GM18519 (cell line): ENCODE results near the gene ST8SIA5.
"Not testable (repeated sequence)": the region's sequence is repeated elsewhere in the genome, so short reads cannot be mapped to it uniquely, and the experiment has no call there.

Experiments used
- ATAC-seq: cut with Tn5 transposase; IDR thresholded peaks from one replicate; pipeline ENCODE4 v1.9.1; 2021; ENCODE audit warnings: mild to moderate bottlenecking, moderate library complexity; ENCODE audit not compliant: unreplicated experiment, low FRiP score

The ST8SIA5 gene

GRCh38 chr18:46756559-46757201, at the start of gene ST8SIA5:
Gene ST8SIA5, minus strand, starts transcription at chr18:46757053. Its CDS starts 545 bp downstream, at chr18:46756508.
- peak; percentile 26 for ATAC-seq

- ATAC-seq: not testable (repeated sequence)
These were observed 39.1 kb upstream of the ST8SIA5 start for GRCh38 chr18:46795945-46796344.

GRCh38 chr18:46794607-46795006, 37.8 kb upstream of the ST8SIA5 start:
- no peak for ATAC-seq

DNA sequence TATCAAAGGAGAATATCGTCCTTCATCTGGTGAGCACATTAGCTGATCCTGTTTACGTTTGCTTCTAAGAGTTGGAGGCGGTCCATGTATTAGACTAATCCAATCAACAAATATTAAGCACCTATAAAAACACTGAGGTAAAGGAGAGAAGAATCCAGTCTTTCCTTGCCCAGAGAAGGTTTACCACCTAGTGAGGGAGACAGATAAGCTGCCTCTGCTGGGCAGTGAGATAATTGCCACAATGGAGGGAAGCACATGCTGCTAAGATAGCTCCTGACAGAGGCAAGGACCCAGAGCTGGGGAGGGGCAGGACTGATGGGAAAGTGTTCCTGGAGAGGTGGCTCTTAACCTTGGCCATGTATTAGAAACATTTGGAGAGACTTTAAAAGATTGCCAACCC, 36.7 kb upstream of the ST8SIA5 start:
- no peak for ATAC-seq

GRCh38 chr18:46789088-46789487, 32.2 kb upstream of the ST8SIA5 start:
- no peak for ATAC-seq

- no peak for ATAC-seq
These were observed 30.8 kb upstream of the ST8SIA5 start for GRCh38 chr18:46787674-46788073.

DNA sequence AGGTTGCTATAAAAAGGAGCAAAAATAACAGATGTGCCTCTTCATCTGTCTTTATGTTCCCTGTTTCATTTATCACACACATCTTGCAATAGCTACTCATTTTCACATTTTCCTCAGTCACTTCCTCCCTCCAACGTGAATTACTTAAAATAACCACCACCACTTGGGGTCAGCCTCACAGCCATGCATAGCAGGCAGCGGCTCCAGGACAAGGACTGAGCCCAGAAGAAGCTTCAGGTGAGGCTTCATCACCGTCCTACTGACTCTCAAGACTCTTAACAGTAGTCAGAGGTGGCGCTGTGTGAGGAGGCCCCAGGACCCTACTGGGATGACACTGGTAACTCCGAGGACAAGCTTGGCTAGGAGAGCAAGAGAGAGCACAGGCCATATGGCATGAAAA, 15.5 kb upstream of the ST8SIA5 start:
- no peak for ATAC-seq

GRCh38 chr18:46771141-46771540, 14.3 kb upstream of the ST8SIA5 start:
- ATAC-seq: no peak

DNA sequence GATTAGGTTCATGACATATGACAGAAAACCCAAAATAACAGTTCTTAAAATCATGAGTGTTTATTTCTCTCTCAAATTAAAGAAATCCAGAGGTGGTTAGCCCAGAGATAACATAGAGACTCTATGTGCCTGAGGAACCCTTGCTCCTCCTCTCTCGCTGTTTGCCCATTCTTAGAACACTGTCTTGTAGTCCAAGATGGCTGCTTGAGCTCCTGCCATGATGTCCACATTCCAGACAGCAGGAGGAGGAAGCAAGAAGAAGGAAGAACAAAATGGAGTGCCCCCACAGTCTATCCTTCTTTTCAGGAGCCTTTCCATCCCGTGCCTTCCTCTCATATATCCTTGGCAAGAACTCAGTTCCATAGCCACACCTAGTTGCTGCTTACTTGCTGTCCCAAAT, 13.9 kb upstream of the ST8SIA5 start:
- no peak for ATAC-seq

DNA sequence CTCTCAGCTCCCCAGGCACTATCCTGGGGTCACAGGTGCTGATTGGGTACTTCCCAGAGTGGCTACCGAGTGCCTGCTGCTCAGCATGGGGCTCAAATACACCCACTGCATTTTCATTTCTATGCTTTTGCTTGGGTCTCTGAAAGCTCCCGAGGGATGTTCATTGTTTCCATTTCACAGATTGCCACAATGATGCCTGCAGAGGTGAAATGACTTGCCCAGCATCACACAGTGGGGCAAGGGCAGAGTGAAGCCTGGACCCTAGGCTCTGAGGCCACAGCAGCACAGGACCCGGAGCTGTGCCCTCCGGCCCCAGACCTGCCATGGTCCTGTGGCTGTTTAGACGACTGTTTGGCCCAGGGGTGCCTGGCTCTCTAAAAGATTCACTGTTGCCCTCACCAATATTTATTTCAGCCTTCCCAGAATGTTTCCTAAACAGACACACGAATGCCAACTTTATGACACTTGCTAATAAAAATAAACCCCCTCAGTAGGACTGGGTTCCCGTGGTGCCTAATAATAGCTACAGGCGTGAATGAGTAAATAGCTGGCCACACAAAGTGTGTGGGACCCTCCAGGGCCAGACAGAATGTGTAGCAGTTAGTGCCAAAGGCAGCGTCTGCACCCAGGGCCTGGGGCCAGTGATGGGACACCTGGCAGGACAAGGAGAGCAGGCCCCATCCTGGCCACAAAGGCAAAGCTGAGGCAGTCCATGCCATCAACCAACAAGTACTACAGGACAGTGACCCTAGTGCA, 11.5 kb upstream of the ST8SIA5 start:
- no peak for ATAC-seq

DNA sequence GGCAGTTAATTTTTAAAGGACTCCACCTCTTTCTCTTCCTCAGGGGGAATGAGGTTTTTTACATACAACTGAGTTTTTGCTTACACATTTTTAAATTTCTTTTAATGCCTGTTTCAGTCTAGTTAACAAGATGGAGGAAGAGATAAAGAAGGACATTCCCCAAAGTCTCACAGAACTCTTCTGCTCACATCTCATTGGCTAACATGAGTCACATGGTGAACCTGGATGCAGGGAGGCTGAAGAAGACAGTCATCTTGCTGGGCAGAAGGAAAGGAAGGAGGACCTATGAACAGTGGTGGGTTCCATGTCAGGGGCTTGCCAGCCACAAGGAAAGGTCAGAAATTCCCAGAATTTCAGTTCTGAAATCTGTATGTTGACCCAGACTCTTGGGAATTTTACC, 10.4 kb upstream of the ST8SIA5 start:
- no peak for ATAC-seq

- ATAC-seq: no peak
These were observed 7.7 kb upstream of the ST8SIA5 start for GRCh38 chr18:46764586-46764985.

GRCh38 chr18:46761059-46761769, 4.4 kb upstream of the ST8SIA5 start:
- no peak for ATAC-seq

- no peak for ATAC-seq
These were observed 3.0 kb upstream of the ST8SIA5 start for GRCh38 chr18:46759890-46760289.

- ATAC-seq: no peak
These were observed 761 bp downstream of the ST8SIA5 start for GRCh38 chr18:46756025-46756558.

GRCh38 chr18:46755315-46756024, 1.4 kb downstream of the ST8SIA5 start:
- ATAC-seq: no peak

DNA sequence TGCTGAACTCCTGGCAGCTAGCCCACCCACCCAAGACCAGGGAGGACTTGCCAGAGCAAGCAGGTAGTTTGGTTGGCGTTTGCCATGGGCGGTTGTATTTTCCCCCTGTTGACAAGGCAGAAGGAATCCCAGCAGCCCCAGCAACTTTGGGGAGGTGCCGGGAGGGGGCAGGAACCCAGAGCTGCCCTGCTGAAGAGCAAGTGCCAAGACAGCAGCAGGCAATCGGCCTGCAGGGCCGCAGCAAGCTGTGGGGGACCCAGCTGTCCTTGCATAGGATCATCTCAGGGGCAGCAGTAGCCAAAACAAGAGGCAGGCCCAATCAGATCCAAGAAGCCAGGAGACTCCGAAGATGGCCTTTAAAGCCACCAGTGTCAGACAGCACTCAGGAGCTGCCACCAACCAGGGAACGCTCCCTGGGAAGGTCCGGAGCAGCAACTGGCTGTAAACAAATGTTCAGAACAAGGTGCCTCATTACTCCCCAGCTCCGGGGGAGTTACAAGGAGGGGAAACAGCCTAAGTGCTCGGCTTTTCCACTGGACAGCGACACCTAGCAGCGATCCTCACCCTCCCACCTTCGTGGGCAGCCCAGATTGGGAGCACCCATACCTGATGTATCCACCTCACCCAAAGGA, 2.1 kb downstream of the ST8SIA5 start:
- ATAC-seq: no peak

DNA sequence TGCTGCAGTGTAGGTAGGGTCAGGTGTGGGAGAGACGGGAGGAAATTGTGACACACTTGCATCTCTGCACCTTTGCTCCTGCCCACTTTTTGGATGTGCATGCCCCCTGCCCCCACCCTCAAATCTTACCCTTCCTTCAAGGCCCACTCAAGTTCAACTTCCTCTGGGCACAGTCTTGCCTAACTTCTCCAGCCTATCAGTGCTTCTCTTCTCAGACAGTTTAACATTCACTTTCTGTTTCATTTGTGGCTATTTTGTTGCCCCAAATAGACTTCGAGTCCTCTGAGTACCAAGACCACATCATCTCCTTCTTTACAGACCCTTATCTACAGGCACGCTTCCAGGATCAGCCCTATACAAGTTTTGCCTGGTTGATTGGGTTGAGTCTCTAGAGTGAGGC, 2.7 kb downstream of the ST8SIA5 start:
- ATAC-seq: peak; percentile 61

DNA sequence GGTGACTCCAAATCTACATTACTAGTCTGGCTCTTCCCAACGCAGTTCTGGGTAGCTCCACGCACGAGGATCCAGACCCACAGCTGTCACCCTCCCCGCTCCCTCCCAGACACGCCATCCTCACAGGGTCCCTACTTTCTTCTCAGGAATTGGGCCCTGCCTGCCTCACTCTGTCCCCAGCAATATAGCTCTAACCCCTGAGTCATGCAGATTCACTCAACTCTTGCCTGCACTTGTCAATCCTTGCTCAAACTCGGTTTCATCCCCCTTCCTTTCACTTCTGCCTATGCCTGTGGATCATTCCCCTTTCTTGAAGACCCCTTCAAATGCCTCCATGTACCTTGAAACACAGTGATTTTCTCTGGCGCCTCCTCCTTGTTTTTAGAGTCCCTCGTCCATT, 5.0 kb downstream of the ST8SIA5 start:
- ATAC-seq: no peak

GRCh38 chr18:46750626-46751025, 6.2 kb downstream of the ST8SIA5 start:
- ATAC-seq: no peak
